B cell (primary cell): ENCODE data around the gene IPP. TPM values are rescaled to one million over a fixed set of nuclear protein-coding genes. Genes with fewer than 3 reads are reported as not detected.

Experiments
- ATAC-seq: fragments of 200-7000 bp; cut with Tn5 transposase; one replicate; pipeline ENCODE4 v1.10.0; 2021; ENCODE audit warnings: low read depth, mild to moderate bottlenecking, moderate number of reproducible peaks, moderate library complexity
- CTCF ChIA-PET: fragments of 350-600 bp; sonication (Branson Sonifier 250); formaldehyde crosslinking; loops from one replicate; lab custom pipeline; 2021; ENCODE audit warnings: antibody characterized with exemption, inconsistent platforms; lab: Charles Lee
- POLR2A ChIA-PET: fragments of 350-600 bp; sonication (Branson Sonifier 250); formaldehyde crosslinking; loops from one replicate; lab custom pipeline; 2021; ENCODE audit warnings: antibody characterized with exemption; lab: Charles Lee
- DNase-seq: peaks from one replicate; pipeline ENCODE4 v3.0.0; 2013
- H2AFZ ChIP-seq: 2 replicates; pipeline ENCODE4 v1.6.1; 2012; ENCODE audit warnings: mild to moderate bottlenecking, low read depth, low read length; ENCODE audit not compliant: insufficient read depth, poor library complexity, severe bottlenecking
- H3K27ac ChIP-seq, 2 donors: 1 replicate in 1 of 2; 2 replicates in 1 of 2; pipeline ENCODE4 v1.5.1; 2012 to 2013; ENCODE audit warnings: low read length in 2 of 2, mild to moderate bottlenecking in 2 of 2, moderate library complexity in 1 of 2
- H3K27me3 ChIP-seq, 4 experiments: fragments of 200-600 bp in 1 of 4; sonication (generic) in 1 of 4; replicated peaks in 1 of 4; 1 replicate in 2 of 4; 2 replicates in 2 of 4; pipeline versions ENCODE4 v1.6.1 to v1.7.0; 2013 to 2016; ENCODE audit warnings: low read length in 3 of 4, mild to moderate bottlenecking in 2 of 4, mixed read lengths in 1 of 4, moderate library complexity in 1 of 4; ENCODE audit not compliant: insufficient read depth in 4 of 4, control insufficient read depth in 3 of 4; ENCODE audit errors: control extremely low read depth in 1 of 4
- H3K36me3 ChIP-seq, 2 experiments: replicated peaks in 1 of 2; 1 replicate in 1 of 2; 2 replicates in 1 of 2; pipeline versions ENCODE4 v1.6.1 to v1.7.1; 2013; ENCODE audit warnings: low read length in 1 of 2; ENCODE audit not compliant: insufficient read depth in 2 of 2, control insufficient read depth in 1 of 2; ENCODE audit errors: control extremely low read depth in 1 of 2, extremely low read depth in 1 of 2
- H3K4me1 ChIP-seq, 2 donors: fragments of 200-600 bp in 1 of 2; sonication (generic) in 1 of 2; 1 replicate in 1 of 2; 2 replicates in 1 of 2; pipeline versions ENCODE4 v1.5.1 to v1.6.1; 2013 to 2017; ENCODE audit warnings: low read length in 2 of 2; ENCODE audit not compliant: control insufficient read depth in 2 of 2, insufficient read depth in 2 of 2
- H3K4me2 ChIP-seq: replicated peaks from 2 replicates; pipeline ENCODE3; 2012; ENCODE audit warnings: mild to moderate bottlenecking, low read depth, low read length; ENCODE audit not compliant: poor library complexity, severe bottlenecking
- H3K4me3 ChIP-seq, 5 experiments: fragments of 200-600 bp in 1 of 5; sonication (generic) in 1 of 5; 1 replicate in 3 of 5; 2 replicates in 2 of 5; pipeline versions ENCODE4 v1.5.1 to v1.7.0; 2011 to 2016; ENCODE audit warnings: low read length in 4 of 5, mild to moderate bottlenecking in 4 of 5, low read depth in 2 of 5, control low read depth in 1 of 5, moderate library complexity in 1 of 5; ENCODE audit not compliant: insufficient read depth in 1 of 5; ENCODE audit errors: control extremely low read depth in 1 of 5, extremely low read depth in 1 of 5
- H3K79me2 ChIP-seq: fragments of 200-600 bp; sonication (generic); one replicate; pipeline ENCODE4 v1.6.0; 2016; ENCODE audit warnings: low read length; ENCODE audit not compliant: control insufficient read depth, insufficient read depth
- H3K9ac ChIP-seq: fragments of 200-600 bp; sonication (generic); 2 replicates; pipeline ENCODE4 v1.6.1; 2017; ENCODE audit warnings: mild to moderate bottlenecking, low read length, moderate library complexity
- H3K9me3 ChIP-seq, 3 donors: one replicate each; pipeline versions ENCODE4 v1.6.1 to v1.7.1; 2013; ENCODE audit warnings: low read length in 2 of 3; ENCODE audit not compliant: control insufficient read depth in 2 of 3, insufficient read depth in 1 of 3; ENCODE audit errors: control extremely low read depth in 1 of 3
- H4K20me1 ChIP-seq: 2 replicates; pipeline ENCODE4 v1.6.0; 2012; ENCODE audit warnings: mild to moderate bottlenecking, low read length; ENCODE audit not compliant: insufficient read depth, control insufficient read depth, poor library complexity, severe bottlenecking
- H3K27ac Mint-ChIP-seq: one replicate; pipeline ENCODE4 v1.8.0; 2021; ENCODE audit warnings: mixed read lengths
- H3K27me3 Mint-ChIP-seq: one replicate; pipeline ENCODE4 v1.8.0; 2021; ENCODE audit warnings: mixed read lengths
- H3K4me1 Mint-ChIP-seq: one replicate; pipeline ENCODE4 v1.8.0; 2021; ENCODE audit warnings: mixed read lengths
- H3K4me3 Mint-ChIP-seq: one replicate; pipeline ENCODE4 v1.8.0; 2021; ENCODE audit warnings: mixed read lengths
- H3K9me3 Mint-ChIP-seq: one replicate; pipeline ENCODE4 v1.8.0; 2022; ENCODE audit warnings: mixed read lengths; ENCODE audit not compliant: insufficient read depth
- CTCF ChIP-seq: fragments of 200-600 bp; IDR thresholded peaks from one replicate; pipeline ENCODE4 v1.8.0; 2022; ENCODE audit warnings: antibody characterized with exemption, mild to moderate bottlenecking
- EZH2 ChIP-seq: IDR thresholded peaks from 2 replicates; pipeline ENCODE4 v1.6.1; 2012; ENCODE audit warnings: borderline replicate concordance, low read depth, mild to moderate bottlenecking, moderate library complexity, low read length; ENCODE audit not compliant: insufficient read depth, poor library complexity, severe bottlenecking
- WGBS: methylation state at CpG from one replicate; pipeline ENCODE4 v1.1.5; 2013; ENCODE audit warnings: missing lambda C conversion rate; ENCODE audit not compliant: insufficient coverage; 5-methylcytosine and 5-hydroxymethylcytosine counted together
- intact Hi-C: fragments of 100-400 bp; cut with micrococcal nuclease; formaldehyde crosslinking; loops from one replicate; pipeline ENCODE4 v1.10.0; 2022
- polyA plus RNA-seq: library from polyadenylated mRNA; depleted of rRNA; stranded (reverse); fragments of >200 nt; gene quantifications from 2 replicates; pipeline ENCODE4 v1.2.3, GENCODE V29; 2012
- total RNA-seq, 2 donors: library from RNA; stranded (reverse); fragments of 120-200 nt in 1 of 2; gene quantifications; 1 replicate in 1 of 2; 2 replicates in 1 of 2; pipeline versions ENCODE4 v1.2.3 to v1.2.4, GENCODE V29; 2013 to 2022

The IPP gene
- total and polyA plus RNA-seq, 2 donors (not counting 1 experiment from before 2014, with no cell fraction given) = 2.3 to 12.1 TPM

- no peak overlapping the region for H3K4me3 ChIP-seq
- 89% methylated on average over 3 of the region's 5 CpGs for WGBS
- H3K4me3 Mint-ChIP-seq = no peak overlapping the region
These were observed 76.0 kb downstream of the IPP start for GRCh38 chr1:45674478-45674877.

GRCh38 chr1:45673956-45674355 lies 76.5 kb downstream of the IPP start:
- no peak overlapping the region for H3K27ac Mint-ChIP-seq
- no peaks in the 10 kb centered on the region for H3K27me3 ChIP-seq
- no peak overlapping the region for H3K27ac ChIP-seq
- DNase-seq (no peak), ATAC-seq (no peak)
- CTCF ChIA-PET = no interaction called here
- no peak overlapping the region for H3K4me2 ChIP-seq
- H3K9me3 Mint-ChIP-seq = no peaks in the 10 kb centered on the region
- no peaks in the 10 kb centered on the region for H3K9me3 ChIP-seq
- H3K79me2 ChIP-seq = peaks cover 99% of the 10 kb centered on the region
- peaks cover 0 to 6% of the 10 kb centered on the region in 2 experiments for H3K36me3 ChIP-seq
- H3K4me1 ChIP-seq = peaks cover under 1 to 21% of the 10 kb centered on the region in 2 donors
- POLR2A ChIA-PET = no interaction called here
- no peak overlapping the region for H3K9ac ChIP-seq
- H2AFZ ChIP-seq = no peak overlapping the region
- 100% methylated on average over 4 of the region's 4 CpGs for WGBS
- intact Hi-C loops = no loop called here
- peaks cover 62% of the 10 kb centered on the region for H3K4me1 Mint-ChIP-seq
- no peak overlapping the region for H3K4me3 Mint-ChIP-seq
- H4K20me1 ChIP-seq = peaks cover 84% of the 10 kb centered on the region
- H3K27me3 Mint-ChIP-seq = no peaks in the 10 kb centered on the region
- H3K4me3 ChIP-seq = no peak overlapping the region
- TF ChIP-seq EZH2 = no peak
- no peak for TF ChIP-seq CTCF

More at GRCh38 chr1:45674478-45674877, 76.0 kb downstream of the IPP start:
- no peaks in the 10 kb centered on the region for H3K27me3 Mint-ChIP-seq
- no peak for ATAC-seq
- Histone ChIP-seq H4K20me1 (peaks cover 84% of the 10 kb centered on the region), H3K9me3 (no peaks in the 10 kb centered on the region), H2AFZ (no peak overlapping the region), H3K36me3 (peaks cover 0 to 6% of the 10 kb centered on the region in 2 experiments), H3K27ac (no peak overlapping the region), H3K79me2 (peaks cover 99% of the 10 kb centered on the region), H3K4me2 (no peak overlapping the region), H3K9ac (no peak overlapping the region), H3K4me1 (peaks cover 5 to 23% of the 10 kb centered on the region in 2 donors), H3K27me3 (no peaks in the 10 kb centered on the region)
- H3K9me3 Mint-ChIP-seq = no peaks in the 10 kb centered on the region
- ChIA-PET CTCF (no interaction called here), POLR2A (no interaction called here)
- H3K27ac Mint-ChIP-seq = no peak overlapping the region
- TF ChIP-seq EZH2 (no peak), CTCF (no peak)
- peaks cover 63% of the 10 kb centered on the region for H3K4me1 Mint-ChIP-seq
- intact Hi-C loops = no loop called here
- no peak for DNase-seq
